Skin of body (tissue), 2 donors: ENCODE measurements around the gene GPR78. TPM values are rescaled to one million over a fixed set of nuclear protein-coding genes. Genes with fewer than 3 reads are reported as not detected.
"Not testable (repeated sequence)": the region's sequence is repeated elsewhere in the genome, so short reads cannot be mapped to it uniquely, and the experiment has no call there.

ENCODE experiments used
- DNase-seq: peaks from one replicate; lab custom pipeline; 2025; lab: John Stamatoyannopoulos, UW
- total RNA-seq: library from RNA; depleted of rRNA; stranded (reverse); fragments of >200 nt; gene quantifications from one replicate; pipeline ENCODE4 v1.2.3, GENCODE V29; 2014

Gene GPR78
- total RNA-seq, 1 donor from 2014 or later, result 1.2 TPM

DNA sequence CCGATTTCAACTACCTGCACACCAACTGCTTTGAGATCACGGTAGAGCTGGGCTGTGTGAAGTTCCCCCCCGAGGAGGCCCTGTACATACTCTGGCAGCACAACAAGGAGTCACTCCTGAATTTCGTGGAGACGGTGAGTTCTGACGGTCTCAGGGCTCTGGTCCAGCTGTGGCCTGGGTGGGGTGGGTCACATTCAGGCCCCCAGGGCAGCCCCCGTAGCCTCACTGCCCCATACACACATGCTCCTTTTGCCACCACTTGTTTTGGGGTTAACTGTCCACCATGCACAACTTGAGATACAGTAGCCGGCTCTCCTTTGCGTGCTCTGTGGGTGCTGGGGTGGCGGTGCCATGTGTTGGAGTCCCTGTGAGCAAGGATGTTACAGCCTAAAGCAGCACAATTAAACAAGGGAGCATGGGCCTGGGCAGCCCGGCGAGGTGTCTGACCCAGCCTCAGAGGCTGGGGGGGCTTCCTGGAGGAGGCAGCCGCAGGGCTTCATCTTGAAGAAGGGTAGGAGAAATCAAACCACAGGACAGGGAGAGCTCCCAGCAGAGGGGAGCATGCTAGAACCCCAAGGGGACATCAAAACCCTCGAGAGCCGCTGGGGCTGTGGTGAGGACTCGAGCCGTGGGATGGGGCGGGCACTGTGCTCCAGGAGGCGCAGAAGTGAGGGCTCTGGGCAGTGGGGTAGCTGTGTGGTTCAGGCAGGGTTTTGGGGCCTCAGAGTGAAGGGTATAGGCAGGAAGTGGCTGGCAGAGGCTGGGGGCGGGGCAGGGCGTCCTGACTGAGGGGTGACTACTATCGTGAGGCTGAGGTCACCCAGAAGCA lies 34.4 kb downstream of the GPR78 start:
- DNase-seq, result no peak

DNA sequence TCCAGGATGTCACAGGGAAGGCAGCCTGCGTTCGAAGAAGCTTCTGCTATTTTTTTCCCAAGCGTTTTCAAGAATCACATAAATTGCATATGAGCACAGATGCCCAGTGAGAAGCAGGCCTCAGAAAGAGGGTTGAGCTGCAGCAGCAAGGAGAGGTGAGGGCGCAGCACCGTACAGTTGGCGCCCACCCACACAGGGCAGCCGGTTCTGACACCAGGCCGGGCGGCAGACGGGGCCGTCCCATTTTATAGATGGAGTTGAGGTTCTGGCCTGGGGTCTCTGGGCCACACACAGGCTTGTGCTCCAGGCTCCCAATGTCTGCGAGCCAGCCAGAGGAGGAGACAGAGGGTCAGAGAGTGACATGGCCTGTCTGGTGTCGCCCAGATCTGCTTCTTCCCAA lies 35.2 kb downstream of the GPR78 start:
- no peak for DNase-seq

DNA sequence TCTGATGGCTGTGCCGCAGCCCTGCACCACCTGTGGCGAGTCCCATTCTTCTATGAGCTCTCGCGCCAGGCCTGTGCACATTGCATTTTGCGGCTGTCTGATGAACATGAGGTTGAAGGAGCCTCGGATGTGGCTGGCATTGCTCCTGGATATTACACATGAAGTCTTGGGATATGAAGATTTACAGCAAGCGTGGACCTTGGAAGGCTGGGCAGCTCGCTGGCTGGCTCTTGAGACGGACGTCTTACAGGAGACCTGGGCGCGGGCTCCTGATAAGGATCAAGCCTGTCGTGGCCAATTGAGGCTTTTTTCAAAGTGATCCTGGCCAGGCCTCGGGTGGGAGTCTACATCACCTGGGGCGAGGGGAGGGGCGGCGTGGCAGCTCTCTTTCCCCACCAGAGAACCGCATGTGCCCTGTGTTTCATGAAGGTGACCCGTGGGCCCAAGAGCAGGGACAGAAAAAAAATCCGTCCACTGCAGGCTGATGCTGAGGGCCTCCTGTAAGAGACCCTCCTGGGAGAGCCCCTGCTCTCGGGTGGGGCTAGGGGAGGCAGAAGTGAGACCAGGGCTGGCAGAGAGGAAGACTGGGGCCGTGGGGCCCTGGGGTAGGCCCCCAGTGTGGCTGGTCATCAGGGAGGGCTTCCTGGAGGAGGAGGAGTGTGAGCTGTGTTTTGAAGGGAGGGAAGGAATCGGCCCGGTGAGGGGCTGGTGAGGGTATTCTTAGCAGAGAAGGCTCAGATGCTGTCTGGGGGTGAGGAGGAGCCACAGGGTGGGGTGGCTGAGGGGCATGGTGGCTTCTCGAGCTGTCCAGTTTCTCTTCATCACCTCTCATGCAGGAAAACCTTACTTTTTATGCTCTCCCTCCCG lies 36.0 kb downstream of the GPR78 start:
- no peak for DNase-seq

GRCh38 chr4:8616831-8617230 lies 36.6 kb downstream of the GPR78 start:
- DNase-seq, result no peak

- DNase-seq, result no peak
These were observed 37.4 kb downstream of the GPR78 start for GRCh38 chr4:8617486-8618040.

- DNase-seq, result no peak
These were observed 38.2 kb downstream of the GPR78 start for GRCh38 chr4:8618421-8618820.

GRCh38 chr4:8618961-8619720 lies 38.9 kb downstream of the GPR78 start:
- no peak for DNase-seq

- DNase-seq, result not testable (repeated sequence)
These were observed 40.9 kb downstream of the GPR78 start for GRCh38 chr4:8621135-8621534.

- not testable (repeated sequence) for DNase-seq
These were observed 44.5 kb downstream of the GPR78 start for GRCh38 chr4:8624601-8625272.

DNA sequence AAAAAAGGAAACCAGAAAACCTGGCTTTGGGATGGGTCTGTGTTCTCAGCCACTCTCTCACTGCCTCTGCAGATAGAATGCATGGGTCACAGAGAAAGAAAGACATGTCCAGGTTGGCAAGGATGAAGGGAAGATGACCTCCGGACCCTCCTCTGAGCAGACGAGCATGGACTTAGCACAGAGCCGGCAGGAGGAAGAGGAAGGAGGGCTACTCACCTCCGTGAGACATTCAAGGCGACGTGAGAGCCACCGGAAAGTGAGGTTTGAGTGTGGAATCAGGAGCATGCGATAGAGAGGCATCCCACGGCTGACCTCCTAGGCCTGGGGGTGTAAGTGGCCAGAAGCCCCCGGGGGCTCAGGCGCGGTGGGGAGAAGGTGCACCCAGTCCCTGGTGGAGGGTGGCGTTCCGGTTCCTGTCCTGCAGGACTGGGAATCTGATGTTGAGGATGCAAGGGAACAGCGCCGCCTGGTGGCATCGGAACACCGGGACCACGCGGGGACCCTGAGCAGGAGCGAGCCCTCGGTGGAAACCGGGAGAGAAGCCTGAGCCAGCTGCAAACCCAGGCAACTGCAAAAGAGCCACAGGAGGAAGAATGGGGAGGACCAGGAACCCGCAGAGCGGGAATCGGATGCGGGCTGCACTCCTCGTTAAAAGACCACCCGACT lies 50.2 kb downstream of the GPR78 start:
- DNase-seq, result not testable (repeated sequence)

DNA sequence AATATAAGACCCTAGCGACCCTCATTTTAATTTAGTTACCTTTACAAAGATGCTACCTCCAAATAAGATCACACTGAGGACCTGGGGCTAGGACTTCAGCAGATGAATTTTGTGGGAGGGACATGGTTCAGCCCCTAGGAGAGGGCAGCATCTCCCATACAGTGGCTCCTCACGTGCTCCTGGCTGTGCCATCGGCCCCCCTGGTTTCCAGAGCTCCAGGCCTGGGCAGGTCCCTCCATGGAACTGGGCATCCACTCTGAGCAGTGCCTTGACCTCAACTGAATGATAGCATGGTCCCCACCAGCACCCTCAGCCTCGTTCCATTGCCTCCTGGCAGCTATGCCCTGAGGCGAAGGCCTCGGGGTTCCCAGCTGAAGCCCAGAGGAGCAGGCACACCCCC lies 51.7 kb downstream of the GPR78 start:
- not testable (repeated sequence) for DNase-seq

DNA sequence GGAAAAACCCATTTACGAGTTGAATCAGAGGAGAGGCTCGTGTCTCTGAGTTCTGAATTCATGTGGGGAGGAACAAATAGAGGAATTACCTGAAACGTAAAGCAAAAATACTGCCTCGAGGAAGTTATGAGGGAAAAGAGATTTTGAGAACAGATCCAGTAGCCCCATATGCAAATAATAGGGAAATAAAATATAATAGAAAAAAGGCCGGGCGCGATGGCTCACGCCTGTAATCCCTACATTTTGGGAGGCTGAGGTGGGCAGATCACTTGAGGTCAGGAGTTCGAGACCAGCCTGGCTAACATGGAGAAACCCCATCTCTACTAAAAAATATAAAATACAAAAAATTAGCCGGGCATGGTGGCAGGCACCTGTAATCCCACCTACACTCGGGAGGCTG lies 54.6 kb downstream of the GPR78 start:
- DNase-seq, result not testable (repeated sequence)

DNA sequence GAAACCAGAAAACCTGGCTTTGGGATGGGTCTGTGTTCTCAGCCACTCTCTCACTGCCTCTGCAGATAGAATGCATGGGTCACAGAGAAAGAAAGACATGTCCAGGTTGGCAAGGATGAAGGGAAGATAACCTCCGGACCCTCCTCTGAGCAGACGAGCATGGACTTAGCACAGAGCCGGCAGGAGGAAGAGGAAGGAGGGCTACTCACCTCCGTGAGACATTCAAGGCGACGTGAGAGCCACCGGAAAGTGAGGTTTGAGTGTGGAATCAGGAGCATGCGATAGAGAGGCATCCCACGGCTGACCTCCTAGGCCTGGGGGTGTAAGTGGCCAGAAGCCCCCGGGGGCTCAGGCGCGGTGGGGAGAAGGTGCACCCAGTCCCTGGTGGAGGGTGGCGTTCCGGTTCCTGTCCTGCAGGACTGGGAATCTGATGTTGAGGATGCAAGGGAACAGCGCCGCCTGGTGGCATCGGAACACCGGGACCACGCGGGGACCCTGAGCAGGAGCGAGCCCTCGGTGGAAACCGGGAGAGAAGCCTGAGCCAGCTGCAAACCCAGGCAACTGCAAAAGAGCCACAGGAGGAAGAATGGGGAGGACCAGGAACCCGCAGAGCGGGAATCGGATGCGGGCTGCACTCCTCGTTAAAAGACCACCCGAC lies 55.8 kb downstream of the GPR78 start:
- not testable (repeated sequence) for DNase-seq

Other genes starting within 250 kb of the GPR78 start
- gene ACOX3, start 139.7 kb upstream of the GPR78 start, total RNA-seq, result 27.2 TPM
- gene TRMT44, start 139.6 kb upstream of the GPR78 start, total RNA-seq, result 16.2 TPM
- 14.1 TPM for gene CPZ, start 12.4 kb downstream of the GPR78 start, total RNA-seq